Neural crest cell (in vitro differentiated cells): ENCODE results near the gene CCDC60. TPM values are rescaled to one million over a fixed set of nuclear protein-coding genes. Genes with fewer than 3 reads are reported as not detected.
"Not testable (repeated sequence)": the region's sequence is repeated elsewhere in the genome, so short reads cannot be mapped to it uniquely, and the experiment has no call there.

ENCODE experiments used
- DNase-seq: peaks from one replicate; pipeline ENCODE4 v3.0.0; 2021; ENCODE audit warnings: low read depth, mixed read lengths, low spot score
- H3K27ac Mint-ChIP-seq: one replicate; pipeline ENCODE4 v1.8.0; 2021; ENCODE audit warnings: mild to moderate bottlenecking, mixed read lengths; ENCODE audit not compliant: unreplicated experiment
- H3K27me3 Mint-ChIP-seq: 2 replicates; pipeline ENCODE4 v1.8.0; 2021; ENCODE audit warnings: low read depth, mild to moderate bottlenecking, mixed read lengths
- H3K36me3 Mint-ChIP-seq: 2 replicates; pipeline ENCODE4 v1.8.0; 2021; ENCODE audit warnings: low read depth, mild to moderate bottlenecking, mixed read lengths
- H3K4me1 Mint-ChIP-seq: 2 replicates; pipeline ENCODE4 v1.8.0; 2021; ENCODE audit warnings: mixed read lengths
- H3K4me3 Mint-ChIP-seq: one replicate; pipeline ENCODE4 v1.8.0; 2021; ENCODE audit warnings: mild to moderate bottlenecking, mixed read lengths
- H3K9me3 Mint-ChIP-seq: 2 replicates; pipeline ENCODE4 v1.8.0; 2021; ENCODE audit warnings: mixed read lengths
- total RNA-seq: library from RNA; stranded (reverse); gene quantifications from 2 replicates; pipeline ENCODE4 v1.2.1, GENCODE V29; 2021
- TF ChIP-seq, protein P1 (sequence below): fragments of 200-600 bp; sonication (generic); conservative IDR thresholded peaks from 2 replicates; pipeline ENCODE4 v1.5.0; 2021; ENCODE audit warnings: antibody characterized with exemption, mild to moderate bottlenecking

The CCDC60 gene
- total RNA-seq, 1 donor from 2014 or later, result 0.75 TPM

DNA sequence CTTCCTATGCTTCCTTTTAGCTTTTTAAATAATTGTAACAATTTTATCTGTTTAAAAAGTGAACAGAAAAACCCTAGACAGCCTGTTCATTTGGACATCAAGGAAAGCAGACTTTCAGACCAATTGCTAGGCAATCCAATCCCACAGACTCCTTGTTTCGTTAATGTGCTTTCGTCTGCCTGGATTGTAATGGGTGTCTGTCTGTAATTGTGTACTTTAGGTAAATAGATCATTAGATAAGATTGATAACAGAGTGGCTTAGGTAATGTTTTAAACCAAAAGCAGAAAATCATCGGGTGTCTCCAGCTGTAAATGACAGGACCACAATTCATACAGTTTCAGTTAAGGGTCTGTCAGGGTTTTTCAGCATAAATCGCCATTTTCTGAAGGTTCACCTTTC, 19.6 kb downstream of the CCDC60 start:
- Mint-ChIP-seq H3K4me3 (no peak overlapping the region), H3K27ac (no peak overlapping the region), H3K27me3 (peaks cover 3% of the 10 kb centered on the region), H3K36me3 (peaks cover 7% of the 10 kb centered on the region), H3K4me1 (no peaks in the 10 kb centered on the region), H3K9me3 (peaks cover 19% of the 10 kb centered on the region)
- TF ChIP-seq, protein P1, sequence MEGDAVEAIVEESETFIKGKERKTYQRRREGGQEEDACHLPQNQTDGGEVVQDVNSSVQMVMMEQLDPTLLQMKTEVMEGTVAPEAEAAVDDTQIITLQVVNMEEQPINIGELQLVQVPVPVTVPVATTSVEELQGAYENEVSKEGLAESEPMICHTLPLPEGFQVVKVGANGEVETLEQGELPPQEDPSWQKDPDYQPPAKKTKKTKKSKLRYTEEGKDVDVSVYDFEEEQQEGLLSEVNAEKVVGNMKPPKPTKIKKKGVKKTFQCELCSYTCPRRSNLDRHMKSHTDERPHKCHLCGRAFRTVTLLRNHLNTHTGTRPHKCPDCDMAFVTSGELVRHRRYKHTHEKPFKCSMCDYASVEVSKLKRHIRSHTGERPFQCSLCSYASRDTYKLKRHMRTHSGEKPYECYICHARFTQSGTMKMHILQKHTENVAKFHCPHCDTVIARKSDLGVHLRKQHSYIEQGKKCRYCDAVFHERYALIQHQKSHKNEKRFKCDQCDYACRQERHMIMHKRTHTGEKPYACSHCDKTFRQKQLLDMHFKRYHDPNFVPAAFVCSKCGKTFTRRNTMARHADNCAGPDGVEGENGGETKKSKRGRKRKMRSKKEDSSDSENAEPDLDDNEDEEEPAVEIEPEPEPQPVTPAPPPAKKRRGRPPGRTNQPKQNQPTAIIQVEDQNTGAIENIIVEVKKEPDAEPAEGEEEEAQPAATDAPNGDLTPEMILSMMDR, result no peak
- no peak for DNase-seq

DNA sequence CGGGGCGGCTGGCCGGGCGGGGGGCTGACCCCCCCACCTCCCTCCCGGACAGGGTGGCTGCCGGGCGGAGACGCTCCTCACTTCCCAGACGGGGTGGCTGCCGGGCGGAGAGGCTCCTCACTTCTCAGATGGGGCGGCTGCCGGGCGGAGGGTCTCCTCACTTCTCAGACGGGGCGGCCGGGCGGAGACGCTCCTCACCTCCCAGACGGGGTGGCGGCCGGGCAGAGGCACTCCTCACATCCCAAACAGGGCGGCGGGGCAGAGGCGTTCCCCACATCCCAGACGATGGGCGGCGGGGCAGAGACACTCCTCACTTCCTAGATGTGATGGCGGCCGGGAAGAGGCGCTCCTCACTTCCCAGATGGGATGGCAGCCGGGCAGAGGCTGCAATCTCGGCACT, 25.8 kb downstream of the CCDC60 start:
- not testable (repeated sequence) for DNase-seq, H3K27me3 Mint-ChIP-seq, H3K4me3 Mint-ChIP-seq, H3K27ac Mint-ChIP-seq, H3K36me3 Mint-ChIP-seq
- Mint-ChIP-seq H3K9me3 (peaks cover 12% of the 10 kb centered on the region), H3K4me1 (peaks cover 20% of the 10 kb centered on the region)

DNA sequence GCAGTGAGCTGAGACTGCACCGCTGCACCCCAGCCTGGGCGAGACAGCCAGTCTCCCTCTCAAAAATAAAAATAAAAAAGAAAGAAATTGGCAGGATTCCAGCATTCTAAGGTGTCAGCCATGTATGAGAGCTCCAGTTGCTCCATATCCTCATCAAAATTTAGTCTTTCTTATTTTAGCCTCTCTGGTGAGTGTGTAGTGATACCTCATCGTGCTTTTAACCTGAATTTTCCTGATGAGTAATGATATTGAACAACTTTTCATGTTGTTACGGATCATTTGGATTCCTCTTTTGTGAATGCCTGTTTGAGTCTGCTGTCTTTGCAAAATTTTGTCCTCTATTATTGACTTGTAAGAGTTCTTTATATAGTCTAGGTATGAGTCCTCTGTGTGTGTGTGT, 28.5 kb downstream of the CCDC60 start:
- Mint-ChIP-seq H3K4me3 (no peak overlapping the region), H3K9me3 (no peaks in the 10 kb centered on the region), H3K27ac (peak overlapping the region; percentile 39), H3K4me1 (peaks cover 22% of the 10 kb centered on the region), H3K27me3 (no peaks in the 10 kb centered on the region), H3K36me3 (no peaks in the 10 kb centered on the region)
- DNase-seq, result no peak
- TF ChIP-seq, protein P1, result no peak

DNA sequence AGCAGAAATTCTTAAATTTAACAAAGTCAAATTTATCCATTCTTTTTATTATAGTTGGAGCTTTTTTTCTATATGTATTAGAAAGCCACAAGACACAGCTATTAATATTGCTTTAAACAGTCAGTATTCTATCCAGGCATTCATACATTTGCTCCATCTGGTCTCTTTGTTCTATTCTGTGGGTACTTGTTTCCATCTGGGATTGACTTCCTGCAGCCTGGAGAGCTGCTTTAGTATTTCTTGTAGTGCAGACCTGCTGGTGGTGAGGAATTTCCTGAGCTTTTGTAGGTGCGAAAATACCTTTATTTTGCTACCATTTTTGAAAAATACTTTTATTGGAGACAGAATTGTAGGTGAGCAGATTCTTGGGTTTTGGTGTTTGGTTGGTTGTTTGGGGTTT, 29.0 kb downstream of the CCDC60 start:
- Mint-ChIP-seq H3K4me3 (no peak overlapping the region), H3K27me3 (no peaks in the 10 kb centered on the region), H3K9me3 (no peaks in the 10 kb centered on the region), H3K36me3 (no peaks in the 10 kb centered on the region), H3K4me1 (peaks cover 22% of the 10 kb centered on the region), H3K27ac (no peak overlapping the region)
- no peak for DNase-seq
- TF ChIP-seq, protein P1, result no peak

GRCh38 chr12:119365451-119365850, 30.9 kb downstream of the CCDC60 start:
- H3K9me3 Mint-ChIP-seq, result no peaks in the 10 kb centered on the region
- H3K4me1 Mint-ChIP-seq, result peaks cover 27% of the 10 kb centered on the region
- TF ChIP-seq, protein P1, result no peak
- H3K27ac Mint-ChIP-seq, result no peak overlapping the region
- no peaks in the 10 kb centered on the region for H3K27me3 Mint-ChIP-seq
- H3K36me3 Mint-ChIP-seq, result no peaks in the 10 kb centered on the region
- DNase-seq, result no peak
- H3K4me3 Mint-ChIP-seq, result no peak overlapping the region

GRCh38 chr12:119366007-119366406, 31.5 kb downstream of the CCDC60 start:
- no peak overlapping the region for H3K27ac Mint-ChIP-seq
- H3K9me3 Mint-ChIP-seq, result no peaks in the 10 kb centered on the region
- H3K4me3 Mint-ChIP-seq, result no peak overlapping the region
- DNase-seq, result no peak
- H3K36me3 Mint-ChIP-seq, result no peaks in the 10 kb centered on the region
- peaks cover 27% of the 10 kb centered on the region for H3K4me1 Mint-ChIP-seq
- no peaks in the 10 kb centered on the region for H3K27me3 Mint-ChIP-seq
- TF ChIP-seq, protein P1, result no peak
